ENCODE data around the gene JPH4. TPM values are rescaled to one million over a fixed set of nuclear protein-coding genes. Genes with fewer than 3 reads are reported as not detected.

Gene JPH4
- total and polyA plus RNA-seq, 2 donors (not counting 3 experiments of a cell fraction or from before 2014, with no cell fraction given), result 0.06 TPM; not detected in 1

- Histone ChIP-seq H2AFZ (ENCODE audit: low read depth, low read length) (no peak overlapping the region), H3K4me1 (ENCODE audit: control insufficient read depth, extremely low read depth, insufficient read depth, low read length) (peaks cover 5% of the 10 kb centered on the region), H3K27ac (ENCODE audit: insufficient read depth, low read depth, low read length) (no peak overlapping the region), H4K20me1 (replicated peaks; ENCODE audit: control insufficient read depth, extremely low read depth, insufficient read depth, low read length) (no peaks in the 10 kb centered on the region), H3K9me3 (replicated peaks; ENCODE audit: control insufficient read depth, insufficient read depth, low read length) (no peaks in the 10 kb centered on the region), H3K9me1 (replicated peaks; ENCODE audit: control insufficient read depth, extremely low read depth, insufficient read depth, low read length) (no peaks in the 10 kb centered on the region), H3K79me2 (ENCODE audit: control insufficient read depth, insufficient read depth, low read length) (no peaks in the 10 kb centered on the region), H3K4me3 (replicated peaks in 1 of 3; ENCODE audit: insufficient read depth in 1 of 3, low read depth in 1 of 3, low read length in 3 of 3) (no peak overlapping the region), H3K9ac (replicated peaks; ENCODE audit: extremely low read depth, insufficient read depth, low read length) (no peak overlapping the region), H3K36me3 (ENCODE audit: control insufficient read depth in 2 of 2, extremely low read depth in 1 of 2, insufficient read depth in 2 of 2, low read length in 2 of 2) (no peaks in the 10 kb centered on the region), H3K27me3 (ENCODE audit: control insufficient read depth in 2 of 2, insufficient read depth in 2 of 2, low read length in 2 of 2) (peaks cover 23 to 25% of the 10 kb centered on the region in 2 experiments), H3K4me2 (ENCODE audit: insufficient read depth, low read length) (no peak overlapping the region)
- dilution Hi-C loops (cut with MboI; ENCODE audit: extremely low pct_ligation_motif_present, low sequenced_read_pairs), result no loop called here
- no peak for TF ChIP-seq MYC (IDR thresholded peaks at IDR 0.05; ENCODE audit: low read depth, low read length)
- no peak for TF ChIP-seq MAX (IDR thresholded peaks at IDR 0.05; ENCODE audit: insufficient read depth, insufficient read length)
- TF ChIP-seq, protein P1, sequence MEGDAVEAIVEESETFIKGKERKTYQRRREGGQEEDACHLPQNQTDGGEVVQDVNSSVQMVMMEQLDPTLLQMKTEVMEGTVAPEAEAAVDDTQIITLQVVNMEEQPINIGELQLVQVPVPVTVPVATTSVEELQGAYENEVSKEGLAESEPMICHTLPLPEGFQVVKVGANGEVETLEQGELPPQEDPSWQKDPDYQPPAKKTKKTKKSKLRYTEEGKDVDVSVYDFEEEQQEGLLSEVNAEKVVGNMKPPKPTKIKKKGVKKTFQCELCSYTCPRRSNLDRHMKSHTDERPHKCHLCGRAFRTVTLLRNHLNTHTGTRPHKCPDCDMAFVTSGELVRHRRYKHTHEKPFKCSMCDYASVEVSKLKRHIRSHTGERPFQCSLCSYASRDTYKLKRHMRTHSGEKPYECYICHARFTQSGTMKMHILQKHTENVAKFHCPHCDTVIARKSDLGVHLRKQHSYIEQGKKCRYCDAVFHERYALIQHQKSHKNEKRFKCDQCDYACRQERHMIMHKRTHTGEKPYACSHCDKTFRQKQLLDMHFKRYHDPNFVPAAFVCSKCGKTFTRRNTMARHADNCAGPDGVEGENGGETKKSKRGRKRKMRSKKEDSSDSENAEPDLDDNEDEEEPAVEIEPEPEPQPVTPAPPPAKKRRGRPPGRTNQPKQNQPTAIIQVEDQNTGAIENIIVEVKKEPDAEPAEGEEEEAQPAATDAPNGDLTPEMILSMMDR (IDR thresholded peaks at IDR 0.05; ENCODE audit: extremely low read depth in 1 of 2, insufficient read depth in 1 of 2, low read depth in 1 of 2, low read length in 2 of 2), result no peak
- no peak for TF ChIP-seq GATA2 (IDR thresholded peaks at IDR 0.05; ENCODE audit: insufficient read depth, insufficient read length, low read depth, low read length)
- TF ChIP-seq FOS (IDR thresholded peaks at IDR 0.05; ENCODE audit: borderline replicate concordance, insufficient read depth, low read length), result no peak
- TF ChIP-seq POLR2A (IDR thresholded peaks at IDR 0.05; ENCODE audit: low read depth, low read length), result no peak
- TF ChIP-seq POLR2AphosphoS5 (IDR thresholded peaks at IDR 0.05; ENCODE audit: insufficient read depth, low read depth, low read length), result no peak
- TF ChIP-seq JUN (IDR thresholded peaks at IDR 0.05; ENCODE audit: borderline replicate concordance, insufficient read depth, insufficient read length, low read depth), result no peak
- TF ChIP-seq EZH2 (IDR thresholded peaks at IDR 0.05; ENCODE audit: borderline replicate concordance, low read depth, low read length, severe bottlenecking), result no peak
- no TSS peak for BruUV-seq (replicated peaks)
- DNase-seq (ENCODE audit: low read depth, low spot score) (no peak), FAIRE-seq (no peak)
- intact Hi-C loops (cut with micrococcal nuclease), result no loop called here
- ChIA-PET CTCF (interaction anchor here (1.0 to 4.5 kb wide), 2 partner anchors 14 to 68 kb away, joined by 4 to 24 read pairs; no protein-coding TSS in a partner anchor), POLR2A (no interaction called here)
Measured at GRCh38 chr14:23545740-23546365, 32.7 kb downstream of the JPH4 start.
